PC-9 (cell line): Measurements from ENCODE around the gene RABL6. TPM values are rescaled to one million over a fixed set of nuclear protein-coding genes. Genes with fewer than 3 reads are reported as not detected.
"Not testable (repeated sequence)": the region's sequence is repeated elsewhere in the genome, so short reads cannot be mapped to it uniquely, and the experiment has no call there.

ENCODE experiments used
- BruUV-seq: library from RNA; stranded (reverse); fragments of 400-500 nt; replicated peaks from 2 replicates; lab custom pipeline; 2021; lab: Mats Ljungman, UMichigan
- CTCF ChIA-PET: fragments of 300-600 bp; sonication (Branson Sonifier 250); formaldehyde crosslinking; loops from one replicate; lab custom pipeline; 2022; ENCODE audit warnings: antibody characterized with exemption; lab: Charles Lee
- POLR2A ChIA-PET: fragments of 300-600 bp; sonication (Branson Sonifier 250); formaldehyde crosslinking; loops from one replicate; lab custom pipeline; 2022; ENCODE audit warnings: antibody characterized with exemption; ENCODE audit not compliant: unreplicated experiment; lab: Charles Lee
- DNase-seq, 2 experiments: peaks; one replicate each; pipeline versions ENCODE4 v3.0.0 to v3.0.0-alpha.2; 2015 to 2022; ENCODE audit warnings: mixed read lengths in 1 of 2
- H2AFZ ChIP-seq: fragments of 200-600 bp; sonication (generic); 2 replicates; pipeline ENCODE4 v1.8.1; 2017; ENCODE audit warnings: antibody characterized with exemption
- H3F3A ChIP-seq: fragments of 200-600 bp; sonication (generic); 2 replicates; pipeline ENCODE4 v1.8.1; 2017; ENCODE audit warnings: antibody characterized with exemption, mild to moderate bottlenecking, low read depth; ENCODE audit not compliant: insufficient read depth
- H3K27ac ChIP-seq: fragments of 200-600 bp; sonication (generic); 2 replicates; pipeline ENCODE4 v1.6.1; 2016; ENCODE audit warnings: mixed run types
- H3K27me3 ChIP-seq: fragments of 200-600 bp; sonication (generic); 2 replicates; pipeline ENCODE4 v1.6.1; 2016; ENCODE audit warnings: low read depth, mixed run types; ENCODE audit not compliant: insufficient read depth
- H3K36me3 ChIP-seq: fragments of 200-600 bp; sonication (generic); 2 replicates; pipeline ENCODE4 v1.6.1; 2016; ENCODE audit warnings: low read depth, mixed run types
- H3K4me1 ChIP-seq: fragments of 200-600 bp; sonication (generic); replicated peaks from 2 replicates; pipeline ENCODE4 v1.6.1; 2016; ENCODE audit warnings: mixed run types; ENCODE audit not compliant: insufficient read depth
- H3K4me2 ChIP-seq: fragments of 200-600 bp; sonication (generic); 2 replicates; pipeline ENCODE4 v1.6.1; 2017; ENCODE audit warnings: mixed run types
- H3K4me3 ChIP-seq: fragments of 200-600 bp; sonication (generic); 2 replicates; pipeline ENCODE4 v1.6.1; 2016; ENCODE audit warnings: mixed run types
- H3K79me2 ChIP-seq: fragments of 200-600 bp; sonication (generic); 2 replicates; pipeline ENCODE4 v1.6.1; 2017; ENCODE audit warnings: low read depth, mixed run types
- H3K9me2 ChIP-seq: fragments of 200-600 bp; sonication (generic); 2 replicates; pipeline ENCODE4 v1.8.1; 2017; ENCODE audit warnings: mild to moderate bottlenecking; ENCODE audit not compliant: insufficient read depth
- H3K9me3 ChIP-seq: fragments of 200-600 bp; sonication (generic); 2 replicates; pipeline ENCODE4 v1.8.1; 2016; ENCODE audit warnings: low read depth; ENCODE audit not compliant: insufficient read depth
- H4K20me1 ChIP-seq: fragments of 200-600 bp; sonication (generic); 2 replicates; pipeline ENCODE4 v1.8.1; 2017; ENCODE audit not compliant: insufficient read depth
- EZH2 ChIP-seq: fragments of 200-600 bp; sonication (generic); IDR thresholded peaks from 2 replicates; pipeline ENCODE4 v1.8.0; 2017; ENCODE audit warnings: antibody characterized with exemption, low read depth
- intact Hi-C: fragments of 100-400 bp; cut with micrococcal nuclease; formaldehyde crosslinking; loops from one replicate; pipeline ENCODE4 v1.10.0; 2022; ENCODE audit not compliant: unreplicated experiment
- total RNA-seq: library from RNA; stranded (reverse); gene quantifications from 2 replicates; pipeline ENCODE4 v1.2.3, GENCODE V29; 2021
- TF ChIP-seq, protein P1 (sequence below): fragments of 200-600 bp; sonication (generic); conservative IDR thresholded peaks from 2 replicates; pipeline ENCODE4 v1.6.1; 2017; ENCODE audit warnings: mixed run types, antibody characterized with exemption, mild to moderate bottlenecking, moderate library complexity

RABL6 gene
- total RNA-seq, 1 experiment from 2014 or later: 116 TPM

DNA sequence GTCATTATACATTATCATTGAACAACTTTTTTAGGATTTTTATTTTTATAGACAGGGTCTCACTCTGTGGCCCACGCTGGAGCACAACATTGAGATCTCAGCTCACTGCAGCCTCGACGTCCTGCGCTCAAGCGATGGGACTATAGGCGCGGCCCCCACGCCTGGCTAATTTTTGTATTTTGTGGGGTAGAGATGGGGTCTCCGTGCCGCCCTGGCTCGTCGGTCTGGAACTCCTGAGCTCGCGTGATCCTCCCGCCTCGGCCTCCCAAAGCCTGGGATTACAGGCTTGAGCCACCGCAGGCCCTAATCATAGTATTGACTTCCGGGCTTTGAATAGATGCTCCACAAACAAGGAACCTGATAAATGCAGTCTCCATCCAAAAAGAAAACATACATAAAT, 59.7 kb downstream of the RABL6 start:
- no TSS peak for BruUV-seq
- H3K4me3 ChIP-seq: peak overlapping the region; percentile 98
- H3F3A ChIP-seq: peaks cover 16% of the 10 kb centered on the region; the same call in 1 of the 2 replicates
- TF ChIP-seq, protein P1, sequence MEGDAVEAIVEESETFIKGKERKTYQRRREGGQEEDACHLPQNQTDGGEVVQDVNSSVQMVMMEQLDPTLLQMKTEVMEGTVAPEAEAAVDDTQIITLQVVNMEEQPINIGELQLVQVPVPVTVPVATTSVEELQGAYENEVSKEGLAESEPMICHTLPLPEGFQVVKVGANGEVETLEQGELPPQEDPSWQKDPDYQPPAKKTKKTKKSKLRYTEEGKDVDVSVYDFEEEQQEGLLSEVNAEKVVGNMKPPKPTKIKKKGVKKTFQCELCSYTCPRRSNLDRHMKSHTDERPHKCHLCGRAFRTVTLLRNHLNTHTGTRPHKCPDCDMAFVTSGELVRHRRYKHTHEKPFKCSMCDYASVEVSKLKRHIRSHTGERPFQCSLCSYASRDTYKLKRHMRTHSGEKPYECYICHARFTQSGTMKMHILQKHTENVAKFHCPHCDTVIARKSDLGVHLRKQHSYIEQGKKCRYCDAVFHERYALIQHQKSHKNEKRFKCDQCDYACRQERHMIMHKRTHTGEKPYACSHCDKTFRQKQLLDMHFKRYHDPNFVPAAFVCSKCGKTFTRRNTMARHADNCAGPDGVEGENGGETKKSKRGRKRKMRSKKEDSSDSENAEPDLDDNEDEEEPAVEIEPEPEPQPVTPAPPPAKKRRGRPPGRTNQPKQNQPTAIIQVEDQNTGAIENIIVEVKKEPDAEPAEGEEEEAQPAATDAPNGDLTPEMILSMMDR: no peak
- TF ChIP-seq EZH2: no peak
- H3K79me2 ChIP-seq: peaks cover 41% of the 10 kb centered on the region
- CTCF ChIA-PET: no interaction called here
- H3K9me3 ChIP-seq: peaks cover 14% of the 10 kb centered on the region
- H4K20me1 ChIP-seq: peaks cover 11% of the 10 kb centered on the region; the same call in 1 of the 2 replicates
- peaks cover 16% of the 10 kb centered on the region for H3K4me1 ChIP-seq
- peak overlapping the region; percentile 97 for H3K4me2 ChIP-seq
- no peak overlapping the region for H2AFZ ChIP-seq
- H3K36me3 ChIP-seq: no peaks in the 10 kb centered on the region
- POLR2A ChIA-PET: no interaction called here
- no peaks in the 10 kb centered on the region for H3K9me2 ChIP-seq
- H3K27ac ChIP-seq: no peak overlapping the region
- DNase-seq: no peak
- H3K27me3 ChIP-seq: no peaks in the 10 kb centered on the region
- intact Hi-C loops: loop anchor here (5.0 kb wide), 1 partner anchor 35 kb away; no protein-coding TSS in a partner anchor

DNA sequence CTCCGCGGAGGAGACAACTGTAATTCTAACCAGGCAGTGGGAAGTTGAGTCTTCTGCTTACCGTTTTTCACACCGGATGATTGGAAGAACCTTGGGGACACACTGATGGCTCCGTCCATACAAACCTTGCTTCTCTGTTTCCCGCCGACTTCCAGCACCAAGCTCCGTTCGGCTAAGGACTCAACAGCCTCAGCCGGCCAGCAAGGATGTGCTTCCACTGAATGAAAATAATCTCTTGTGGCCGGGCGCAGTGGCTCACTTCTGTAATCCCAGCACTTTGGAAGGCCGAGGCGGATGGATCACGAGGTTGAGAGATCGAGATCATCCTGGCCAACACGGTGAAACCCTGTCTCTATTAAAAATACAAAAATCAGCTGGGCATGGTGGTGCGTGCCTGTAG, 60.2 kb downstream of the RABL6 start:
- H4K20me1 ChIP-seq: peaks cover 11% of the 10 kb centered on the region; the same call in 1 of the 2 replicates
- no peaks in the 10 kb centered on the region for H3K27me3 ChIP-seq
- no peak for DNase-seq
- no peaks in the 10 kb centered on the region for H3K9me2 ChIP-seq
- H3K36me3 ChIP-seq: no peaks in the 10 kb centered on the region
- intact Hi-C loops: loop anchor here (5.0 kb wide), 1 partner anchor 34 kb away; no protein-coding TSS in a partner anchor
- no peak overlapping the region for H2AFZ ChIP-seq
- peaks cover 17% of the 10 kb centered on the region for H3K9me3 ChIP-seq
- ChIA-PET POLR2A (no interaction called here), CTCF (no interaction called here)
- peaks cover 16% of the 10 kb centered on the region; the same call in 1 of the 2 replicates for H3F3A ChIP-seq
- no peak overlapping the region for H3K4me3 ChIP-seq
- BruUV-seq: no TSS peak
- H3K4me1 ChIP-seq: peaks cover 16% of the 10 kb centered on the region
- TF ChIP-seq EZH2: no peak
- TF ChIP-seq, protein P1: no peak
- H3K4me2 ChIP-seq: no peak overlapping the region
- H3K79me2 ChIP-seq: peaks cover 41% of the 10 kb centered on the region
- no peak overlapping the region for H3K27ac ChIP-seq

DNA sequence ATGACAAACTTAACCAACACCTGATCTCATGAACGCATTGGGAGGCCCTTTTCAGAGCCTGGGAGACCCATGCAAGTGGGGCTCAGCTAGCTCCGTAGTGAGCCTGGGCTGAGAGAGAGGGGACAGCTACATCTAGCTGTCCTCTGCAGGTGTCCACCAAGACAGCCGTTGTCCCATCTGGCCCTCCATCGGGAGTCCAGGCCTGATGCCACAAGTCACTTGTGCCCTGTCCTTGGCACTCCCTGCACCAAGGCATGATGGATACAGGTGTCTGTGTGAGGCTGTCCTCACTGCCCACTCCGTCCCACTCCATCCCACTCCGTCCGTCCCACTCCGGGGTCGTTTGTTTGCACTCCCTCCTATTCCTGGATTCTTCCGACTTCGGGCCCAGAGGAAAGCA, 60.9 kb downstream of the RABL6 start:
- no peaks in the 10 kb centered on the region for H3K36me3 ChIP-seq
- ChIA-PET CTCF (interaction anchor here (0.6 kb wide), 1 partner anchor 657 kb away, joined by 7 read pairs; no protein-coding TSS in a partner anchor), POLR2A (no interaction called here)
- H3K9me2 ChIP-seq: no peaks in the 10 kb centered on the region
- H3K4me3 ChIP-seq: no peak overlapping the region
- H3K27me3 ChIP-seq: no peaks in the 10 kb centered on the region
- H3K4me2 ChIP-seq: no peak overlapping the region
- DNase-seq: no peak
- peaks cover 16% of the 10 kb centered on the region for H3K4me1 ChIP-seq
- H2AFZ ChIP-seq: no peak overlapping the region
- no peak overlapping the region for H3K27ac ChIP-seq
- H3K79me2 ChIP-seq: peaks cover 39% of the 10 kb centered on the region
- H3F3A ChIP-seq: peaks cover 16% of the 10 kb centered on the region; the same call in 1 of the 2 replicates
- TF ChIP-seq, protein P1: no peak
- no peak for TF ChIP-seq EZH2
- peaks cover 17% of the 10 kb centered on the region for H3K9me3 ChIP-seq
- intact Hi-C loops: loop anchor here (5.0 kb wide), 1 partner anchor 34 kb away; no protein-coding TSS in a partner anchor
- no TSS peak for BruUV-seq
- peaks cover 11% of the 10 kb centered on the region; the same call in 1 of the 2 replicates for H4K20me1 ChIP-seq

DNA sequence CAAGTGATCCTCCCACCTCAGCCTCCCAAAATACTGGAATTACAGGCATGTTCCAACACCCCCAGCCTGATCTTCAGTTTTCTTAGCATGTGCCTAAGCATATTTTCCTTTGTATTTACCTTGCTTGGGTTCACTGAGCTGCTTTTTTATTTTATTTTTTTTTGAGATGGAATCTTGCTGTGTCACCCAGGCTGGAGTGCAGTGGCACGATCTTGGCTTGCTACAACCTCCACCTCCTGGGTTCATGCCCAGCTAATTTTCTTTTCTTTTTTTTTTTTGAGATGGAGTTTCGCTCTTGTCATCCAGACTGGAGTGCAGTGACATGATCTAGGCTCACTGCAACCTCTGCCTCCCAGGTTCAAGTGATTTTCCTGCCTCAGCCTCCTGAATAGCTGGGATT, 61.9 kb downstream of the RABL6 start:
- H4K20me1 ChIP-seq, DNase-seq, H3K27ac ChIP-seq, H3K4me2 ChIP-seq, BruUV-seq, H3K9me2 ChIP-seq, H3K36me3 ChIP-seq, H2AFZ ChIP-seq, H3K4me3 ChIP-seq, CTCF ChIA-PET, H3K27me3 ChIP-seq: not testable (repeated sequence)
- POLR2A ChIA-PET: interaction anchor here (0.6 kb wide), 1 partner anchor 12 kb away, joined by 4 read pairs; no protein-coding TSS in a partner anchor
- peaks cover 11% of the 10 kb centered on the region for H3K4me1 ChIP-seq
- H3K79me2 ChIP-seq: peaks cover 29% of the 10 kb centered on the region
- H3F3A ChIP-seq: peaks cover 16% of the 10 kb centered on the region; the same call in 1 of the 2 replicates
- intact Hi-C loops: loop anchor here (5.0 kb wide), 1 partner anchor 33 kb away; no protein-coding TSS in a partner anchor
- peaks cover 17% of the 10 kb centered on the region for H3K9me3 ChIP-seq
